ENCODE results near the gene MVB12B.

The MVB12B gene

GRCh38 chr9:126521089-126521488 lies 194.5 kb downstream of the MVB12B start:
- H3K4me3 ChIP-seq (replicated peaks; ENCODE audit: low read depth, low read length) = no peak overlapping the region
- TF ChIP-seq, protein P1, sequence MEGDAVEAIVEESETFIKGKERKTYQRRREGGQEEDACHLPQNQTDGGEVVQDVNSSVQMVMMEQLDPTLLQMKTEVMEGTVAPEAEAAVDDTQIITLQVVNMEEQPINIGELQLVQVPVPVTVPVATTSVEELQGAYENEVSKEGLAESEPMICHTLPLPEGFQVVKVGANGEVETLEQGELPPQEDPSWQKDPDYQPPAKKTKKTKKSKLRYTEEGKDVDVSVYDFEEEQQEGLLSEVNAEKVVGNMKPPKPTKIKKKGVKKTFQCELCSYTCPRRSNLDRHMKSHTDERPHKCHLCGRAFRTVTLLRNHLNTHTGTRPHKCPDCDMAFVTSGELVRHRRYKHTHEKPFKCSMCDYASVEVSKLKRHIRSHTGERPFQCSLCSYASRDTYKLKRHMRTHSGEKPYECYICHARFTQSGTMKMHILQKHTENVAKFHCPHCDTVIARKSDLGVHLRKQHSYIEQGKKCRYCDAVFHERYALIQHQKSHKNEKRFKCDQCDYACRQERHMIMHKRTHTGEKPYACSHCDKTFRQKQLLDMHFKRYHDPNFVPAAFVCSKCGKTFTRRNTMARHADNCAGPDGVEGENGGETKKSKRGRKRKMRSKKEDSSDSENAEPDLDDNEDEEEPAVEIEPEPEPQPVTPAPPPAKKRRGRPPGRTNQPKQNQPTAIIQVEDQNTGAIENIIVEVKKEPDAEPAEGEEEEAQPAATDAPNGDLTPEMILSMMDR (IDR thresholded peaks at IDR 0.05; ENCODE audit: low read depth, low read length, missing control alignments) = no peak
- no peak for DNase-seq (ENCODE audit: extremely low read depth, low read depth)

GRCh38 chr9:126521551-126521950 lies 194.9 kb downstream of the MVB12B start:
- TF ChIP-seq, protein P1 (IDR thresholded peaks at IDR 0.05; ENCODE audit: low read depth, low read length, missing control alignments) = no peak
- no peak for DNase-seq (ENCODE audit: extremely low read depth, low read depth)
- no peak overlapping the region for H3K4me3 ChIP-seq (replicated peaks; ENCODE audit: low read depth, low read length)

- H3K4me3 ChIP-seq (replicated peaks; ENCODE audit: low read depth, low read length) = no peak overlapping the region
- TF ChIP-seq, protein P1 (IDR thresholded peaks at IDR 0.05; ENCODE audit: low read depth, low read length, missing control alignments) = no peak
- no peak for DNase-seq (ENCODE audit: extremely low read depth, low read depth)
Observed at GRCh38 chr9:126521976-126522590, 195.5 kb downstream of the MVB12B start.

DNA sequence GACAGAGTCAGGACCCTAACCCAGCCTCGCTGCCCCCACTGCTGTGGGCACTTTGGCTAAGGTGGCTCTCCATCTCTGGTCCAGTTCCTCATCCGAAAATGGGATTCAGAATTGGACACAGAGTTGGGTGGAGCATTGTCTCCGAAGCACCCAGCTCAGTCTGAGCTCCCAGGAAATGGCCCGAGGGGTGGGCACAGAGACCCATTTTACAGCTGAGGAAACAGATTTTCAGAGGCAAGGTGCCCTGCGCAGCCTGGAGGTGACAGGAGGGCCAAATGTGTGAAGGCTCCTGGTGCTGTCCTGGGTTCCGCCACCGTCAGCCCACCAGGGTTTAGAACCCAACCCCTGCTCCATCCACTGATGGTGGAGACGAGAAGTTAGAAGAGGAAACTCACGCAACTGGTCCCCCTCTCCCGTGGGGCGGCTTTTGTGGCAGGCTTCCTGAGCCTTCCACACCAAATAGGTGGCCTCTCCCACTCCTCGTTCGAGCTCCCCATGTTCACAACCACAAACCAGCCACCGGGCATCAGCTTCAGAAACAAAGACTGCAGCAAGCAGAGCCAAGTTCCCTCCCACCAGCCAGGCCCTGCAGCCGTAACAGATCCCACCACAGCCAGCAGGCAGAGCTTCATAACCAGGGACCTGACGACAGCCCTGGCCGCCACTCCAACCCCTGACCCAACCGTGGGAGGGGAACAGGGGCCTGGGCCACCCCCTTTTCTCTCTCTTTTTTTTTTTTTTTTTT lies 196.2 kb downstream of the MVB12B start:
- no peak overlapping the region for H3K4me3 ChIP-seq (replicated peaks; ENCODE audit: low read depth, low read length)
- TF ChIP-seq, protein P1 (IDR thresholded peaks at IDR 0.05; ENCODE audit: low read depth, low read length, missing control alignments) = no peak
- DNase-seq (ENCODE audit: extremely low read depth, low read depth) = no peak

GRCh38 chr9:126523611-126524111 lies 197.0 kb downstream of the MVB12B start:
- no peak for DNase-seq (ENCODE audit: extremely low read depth, low read depth)
- no peak overlapping the region for H3K4me3 ChIP-seq (replicated peaks; ENCODE audit: low read depth, low read length)
- TF ChIP-seq, protein P1 (IDR thresholded peaks at IDR 0.05; ENCODE audit: low read depth, low read length, missing control alignments) = no peak

- TF ChIP-seq, protein P1 (IDR thresholded peaks at IDR 0.05; ENCODE audit: low read depth, low read length, missing control alignments) = no peak
- no peak for DNase-seq (ENCODE audit: extremely low read depth, low read depth)
- H3K4me3 ChIP-seq (replicated peaks; ENCODE audit: low read depth, low read length) = no peak overlapping the region
Observed at GRCh38 chr9:126524353-126525077, 197.9 kb downstream of the MVB12B start.

All from HFF-Myc (cell line).